GM19025 (cell line): ENCODE measurements around the gene ZDHHC22.
A peak's percentile ranks its signal among the peaks of the same experiment; 100 is the strongest.

Source experiments
- ATAC-seq: cut with Tn5 transposase; IDR thresholded peaks from one replicate; pipeline ENCODE4 v1.9.1; 2021; ENCODE audit warnings: mild to moderate bottlenecking, low read depth, moderate library complexity; ENCODE audit not compliant: unreplicated experiment

Gene ZDHHC22

GRCh38 chr14:77107228-77107627 lies 34.4 kb downstream of the ZDHHC22 start:
- ATAC-seq = no peak

GRCh38 chr14:77106666-77107065 lies 34.9 kb downstream of the ZDHHC22 start:
- ATAC-seq = no peak

GRCh38 chr14:77105145-77105939 lies 36.2 kb downstream of the ZDHHC22 start:
- no peak for ATAC-seq

GRCh38 chr14:77104393-77104792 lies 37.2 kb downstream of the ZDHHC22 start:
- ATAC-seq = no peak

GRCh38 chr14:77103951-77104350 lies 37.6 kb downstream of the ZDHHC22 start:
- no peak for ATAC-seq

- no peak for ATAC-seq
Observed at GRCh38 chr14:77103475-77103874, 38.1 kb downstream of the ZDHHC22 start.

GRCh38 chr14:77102154-77102553 lies 39.4 kb downstream of the ZDHHC22 start:
- no peak for ATAC-seq

- no peak for ATAC-seq
Observed at GRCh38 chr14:77100961-77101360, 40.6 kb downstream of the ZDHHC22 start.

- no peak for ATAC-seq
Observed at GRCh38 chr14:77099425-77100167, 42.0 kb downstream of the ZDHHC22 start.

- no peak for ATAC-seq
Observed at GRCh38 chr14:77098529-77099353, 42.9 kb downstream of the ZDHHC22 start.

- ATAC-seq = peak; percentile 85
Observed at GRCh38 chr14:77097700-77098528, 43.7 kb downstream of the ZDHHC22 start, which contains the start of gene CIPC. Gene CIPC (plus strand): TSS chr14:77098258. CDS start chr14:77105709, 7,451 bp downstream.

GRCh38 chr14:77097006-77097699 lies 44.4 kb downstream of the ZDHHC22 start:
- no peak for ATAC-seq

- ATAC-seq = no peak
Observed at GRCh38 chr14:77094672-77095284, 46.8 kb downstream of the ZDHHC22 start.

- no peak for ATAC-seq
Observed at GRCh38 chr14:77092676-77093075, 48.9 kb downstream of the ZDHHC22 start.

GRCh38 chr14:77091518-77091917 lies 50.1 kb downstream of the ZDHHC22 start:
- ATAC-seq = no peak

GRCh38 chr14:77088645-77089044 lies 52.9 kb downstream of the ZDHHC22 start:
- no peak for ATAC-seq

GRCh38 chr14:77088219-77088618 lies 53.4 kb downstream of the ZDHHC22 start:
- ATAC-seq = no peak

- ATAC-seq = no peak
Observed at GRCh38 chr14:77087631-77088030, 54.0 kb downstream of the ZDHHC22 start.

GRCh38 chr14:77086951-77087350 lies 54.6 kb downstream of the ZDHHC22 start:
- ATAC-seq = no peak
